GM18511 (cell line): ENCODE measurements around the gene OTOL1.

Experiments used
- ATAC-seq: cut with Tn5 transposase; IDR thresholded peaks from one replicate; pipeline ENCODE4 v1.9.1; 2021; ENCODE audit warnings: mild to moderate bottlenecking, moderate library complexity; ENCODE audit not compliant: unreplicated experiment

Gene OTOL1

GRCh38 chr3:161531930-161532329 is 35.3 kb downstream of the OTOL1 start:
- no peak for ATAC-seq

GRCh38 chr3:161540594-161540993 is 44.0 kb downstream of the OTOL1 start:
- peak; percentile 87 for ATAC-seq

GRCh38 chr3:161545824-161546223 is 49.2 kb downstream of the OTOL1 start:
- ATAC-seq, result no peak

GRCh38 chr3:161548301-161548700 is 51.7 kb downstream of the OTOL1 start:
- no peak for ATAC-seq

GRCh38 chr3:161549261-161549660 is 52.7 kb downstream of the OTOL1 start:
- no peak for ATAC-seq

GRCh38 chr3:161550491-161551195 is 54.0 kb downstream of the OTOL1 start:
- ATAC-seq, result no peak

- ATAC-seq, result no peak
Observed at GRCh38 chr3:161551697-161552096, 55.1 kb downstream of the OTOL1 start.

GRCh38 chr3:161552984-161553560 is 56.5 kb downstream of the OTOL1 start:
- no peak for ATAC-seq
